Epidermal melanocyte (primary cell): Measurements from ENCODE around the gene TCTN2.

ENCODE experiments used
- DNase-seq: peaks from one replicate; pipeline ENCODE4 v3.0.0; 2011; ENCODE audit warnings: low spot score; ENCODE audit not compliant: insufficient read length

Gene TCTN2

DNA sequence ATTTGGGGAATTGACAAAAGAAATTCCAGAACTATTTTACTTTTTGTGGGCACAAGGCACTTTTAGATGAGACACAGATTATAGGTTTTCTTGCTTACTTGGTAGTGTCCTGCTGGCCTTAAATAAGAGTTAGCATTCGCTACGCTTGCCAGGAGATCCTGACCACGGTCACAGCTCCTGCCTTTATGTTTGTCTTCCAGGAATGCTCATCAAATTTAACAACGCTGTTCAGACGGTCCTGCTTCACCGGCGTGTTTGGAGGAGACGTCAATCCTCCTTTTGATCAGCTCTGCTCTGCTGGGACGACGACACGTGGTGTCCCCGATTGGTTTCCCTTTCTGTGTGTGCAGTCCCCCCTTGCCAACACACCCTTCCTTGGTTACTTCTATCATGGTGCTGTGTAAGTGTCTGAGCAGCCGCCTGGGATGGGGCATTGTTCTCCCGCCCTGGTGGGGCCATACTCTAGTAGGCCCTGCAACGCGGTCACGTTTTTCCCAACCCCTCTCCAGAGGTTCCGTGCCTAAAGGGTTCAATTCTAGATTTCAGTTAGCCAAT lies 15.8 kb downstream of the TCTN2 start:
- no peak for DNase-seq

DNA sequence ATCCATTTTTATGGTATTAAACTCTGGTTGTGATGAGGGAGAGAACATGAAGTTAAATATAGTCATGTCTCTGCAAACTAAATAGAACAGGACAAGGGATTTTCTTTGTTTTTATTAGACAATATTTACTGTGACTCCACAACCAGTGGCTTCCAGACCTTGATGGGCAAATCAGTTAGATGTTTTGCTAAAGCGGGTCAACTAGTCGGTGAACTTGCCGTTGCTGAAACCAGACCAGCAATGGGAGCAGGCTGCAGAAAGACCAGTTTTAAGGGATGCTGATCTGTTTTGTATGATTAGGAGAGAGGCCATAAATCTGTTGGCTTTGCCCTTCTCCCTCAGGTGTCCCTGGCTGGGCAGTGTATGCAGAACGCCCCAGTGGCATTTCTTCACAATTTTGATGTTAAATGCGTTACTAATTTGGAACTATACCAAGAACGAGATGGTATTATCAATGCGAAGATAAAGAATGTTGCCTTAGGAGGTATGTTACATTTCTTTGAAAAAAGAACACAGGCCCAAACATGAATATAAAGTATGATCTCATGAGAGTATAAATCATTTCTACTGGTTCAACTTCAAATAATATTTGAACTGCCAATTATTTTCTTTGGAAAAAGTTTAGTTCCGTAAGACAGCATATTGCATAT lies 19.4 kb downstream of the TCTN2 start:
- no peak for DNase-seq

DNA sequence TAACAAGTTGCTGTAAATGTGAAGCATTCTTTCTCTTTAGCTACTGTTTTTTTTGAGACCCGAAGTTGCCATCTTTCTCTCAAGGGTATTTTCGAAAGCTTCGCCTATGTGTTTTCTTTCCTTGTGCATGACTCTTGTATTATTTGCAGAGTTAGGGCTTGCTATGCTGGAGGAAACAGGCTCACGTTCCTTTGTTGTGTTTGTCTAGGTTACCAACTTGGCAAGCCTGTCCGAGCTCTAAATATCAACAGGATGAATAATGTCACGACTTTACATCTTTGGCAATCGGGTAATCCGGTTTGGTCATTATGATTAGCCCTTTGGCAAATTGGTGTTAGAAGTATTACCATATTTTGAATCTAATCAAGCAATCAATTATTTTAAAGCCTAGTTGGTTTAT lies 25.3 kb downstream of the TCTN2 start:
- no peak for DNase-seq

DNA sequence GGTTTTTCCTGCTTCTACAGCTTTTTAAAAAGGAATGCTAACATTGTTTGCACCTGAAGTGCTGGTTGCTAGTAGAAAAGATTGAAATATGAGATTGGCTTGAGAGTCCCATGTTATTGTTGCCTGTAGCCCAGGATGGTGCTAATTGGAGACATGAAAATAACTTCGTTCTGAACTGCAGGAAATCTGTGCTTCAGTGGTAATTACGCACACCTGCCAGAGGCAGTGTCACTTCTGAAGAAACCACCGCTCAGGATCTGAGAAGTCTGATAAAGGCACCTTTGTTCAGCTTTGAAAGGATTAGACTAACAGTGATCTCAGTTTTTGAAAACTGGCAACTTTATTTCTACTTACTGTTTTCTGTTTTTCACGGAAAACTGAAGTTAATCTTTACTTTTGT lies 25.7 kb downstream of the TCTN2 start:
- DNase-seq: no peak

DNA sequence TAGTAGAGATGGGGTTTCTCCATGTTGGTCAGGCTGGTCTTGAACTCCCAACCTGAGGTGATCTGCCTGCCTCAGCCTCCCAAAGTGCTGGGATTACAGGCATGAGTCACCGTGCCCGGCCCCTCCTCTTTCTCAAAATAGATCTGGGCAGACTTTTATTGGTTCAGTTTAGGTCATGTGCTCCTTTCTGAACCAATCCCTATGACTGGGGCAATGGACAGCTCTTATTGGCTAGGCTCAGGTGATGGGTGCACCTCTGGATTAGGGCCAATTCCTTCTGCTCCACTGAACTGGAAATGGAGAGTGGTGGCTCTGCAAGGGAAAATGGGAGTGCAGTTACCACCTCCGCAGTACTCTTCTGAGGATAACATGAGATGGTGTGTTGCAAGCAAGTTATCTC lies 35.0 kb downstream of the TCTN2 start:
- no peak for DNase-seq

DNA sequence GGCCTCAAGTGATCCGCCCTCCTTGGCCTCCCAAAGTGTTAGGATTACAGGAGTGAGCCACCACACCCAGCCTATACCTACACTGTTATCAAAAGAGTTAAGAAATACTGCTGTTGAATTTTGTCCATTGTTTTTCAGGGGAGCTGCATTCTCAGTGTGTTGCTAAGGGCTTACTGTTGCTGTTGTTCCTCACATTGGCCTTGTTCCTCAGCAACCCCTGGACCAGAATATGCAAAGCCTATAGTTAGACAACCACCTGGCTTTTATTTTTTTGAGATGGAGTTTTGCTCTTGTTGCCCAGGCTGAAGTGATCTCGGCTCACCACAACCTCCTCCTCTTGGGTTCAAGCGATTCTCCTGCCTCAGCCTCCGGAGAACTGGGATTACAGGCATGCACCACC lies 36.6 kb downstream of the TCTN2 start:
- no peak for DNase-seq

DNA sequence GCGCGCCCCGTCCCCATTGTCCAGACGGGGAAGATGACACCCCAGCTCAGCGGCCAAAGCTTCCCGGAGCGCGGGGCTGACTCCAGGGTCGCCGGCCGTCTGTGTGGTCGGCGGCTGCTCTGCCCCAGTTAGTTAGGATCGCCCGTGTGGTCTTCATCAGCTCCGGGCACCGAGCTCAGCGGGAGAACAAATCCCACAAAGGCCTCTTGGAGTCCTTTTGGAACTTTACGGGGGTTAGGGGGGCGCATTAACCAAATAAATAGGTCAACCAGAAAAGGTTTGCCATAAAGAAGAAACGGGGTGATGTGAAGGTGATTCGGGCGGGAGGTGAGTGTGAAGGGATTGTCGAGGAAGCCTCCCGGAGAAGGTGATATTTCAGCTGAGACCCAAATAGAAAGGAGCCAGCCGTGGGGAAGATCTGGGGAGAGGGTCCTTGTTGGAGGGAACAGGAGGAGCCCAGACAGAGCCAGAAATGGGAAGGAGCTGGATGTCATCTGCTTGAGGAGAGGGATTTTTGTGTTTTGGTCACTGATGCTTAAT lies 41.9 kb downstream of the TCTN2 start:
- no peak for DNase-seq

DNA sequence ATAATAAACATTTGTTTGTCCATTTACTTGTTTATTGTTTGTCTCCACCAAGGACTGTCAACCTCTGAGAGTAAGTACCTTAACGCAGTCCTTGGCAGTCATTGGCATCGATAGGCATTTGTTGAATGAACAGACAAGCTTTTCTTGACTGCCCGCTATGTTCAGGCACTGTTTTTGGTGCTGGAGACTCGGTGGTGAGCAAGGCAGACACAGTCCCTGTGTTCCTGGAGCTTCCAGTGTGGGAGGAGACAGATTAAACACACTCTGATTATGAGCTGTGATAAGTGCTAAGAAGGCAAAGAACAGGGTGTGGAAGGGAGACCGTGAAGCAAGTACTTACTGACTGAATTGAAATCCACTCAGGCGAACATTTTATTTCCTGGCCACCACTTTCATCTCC lies 42.5 kb downstream of the TCTN2 start:
- no peak for DNase-seq

DNA sequence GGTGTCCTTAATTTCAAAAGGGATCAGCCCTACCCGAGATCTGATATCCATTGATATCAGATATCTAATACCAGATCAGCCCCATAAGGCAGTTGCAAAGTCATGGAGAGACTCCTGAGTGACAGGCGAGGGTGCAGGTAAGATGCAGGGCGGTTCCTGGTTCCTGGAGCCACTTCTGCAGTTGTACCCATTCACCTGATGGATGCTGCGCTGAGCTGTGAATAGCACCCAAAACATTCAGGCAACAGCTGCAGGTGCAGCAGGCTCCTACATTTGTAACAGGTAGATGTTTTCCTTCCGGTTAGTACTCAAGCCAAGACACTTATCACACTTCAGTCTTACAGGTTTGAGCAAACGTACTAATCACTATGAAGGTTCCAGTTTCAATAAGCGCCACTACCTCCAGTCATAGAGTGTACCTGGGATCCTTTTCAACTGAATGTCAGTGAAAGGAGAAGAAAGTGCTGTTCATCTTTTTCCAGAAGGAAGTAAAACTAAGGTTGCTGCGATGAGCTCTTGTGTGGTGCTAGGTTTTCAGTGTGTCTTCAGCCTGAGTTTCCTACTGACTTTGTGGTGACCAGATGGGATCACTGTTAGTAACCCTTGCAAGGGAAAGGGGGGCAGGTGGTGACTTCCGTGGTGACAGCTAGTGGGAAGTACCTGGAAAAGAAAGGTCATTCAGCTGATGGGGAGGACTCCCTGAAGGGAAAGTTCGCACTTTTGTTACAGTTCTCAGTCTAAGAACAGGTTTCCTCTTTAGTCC lies 43.1 kb downstream of the TCTN2 start:
- no peak for DNase-seq

DNA sequence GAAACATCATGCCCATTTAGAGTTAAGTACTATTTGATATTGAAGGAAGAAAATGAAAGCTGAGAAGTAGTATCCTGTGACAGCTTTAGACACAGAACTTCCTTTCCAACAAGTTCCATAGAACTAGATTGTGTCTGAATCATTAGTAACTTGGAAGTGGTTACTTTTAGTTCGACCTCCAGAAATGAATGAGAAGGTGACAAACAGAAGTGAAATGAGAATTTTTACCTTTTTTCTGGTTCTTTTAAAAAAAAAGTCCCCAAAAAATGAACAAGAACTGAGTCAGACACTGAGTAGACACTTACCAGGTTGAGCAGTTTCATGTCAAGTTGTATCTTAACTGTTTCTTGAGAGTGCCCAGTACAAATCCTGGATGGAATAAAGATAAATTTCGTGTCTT lies 44.3 kb downstream of the TCTN2 start:
- DNase-seq: no peak

DNA sequence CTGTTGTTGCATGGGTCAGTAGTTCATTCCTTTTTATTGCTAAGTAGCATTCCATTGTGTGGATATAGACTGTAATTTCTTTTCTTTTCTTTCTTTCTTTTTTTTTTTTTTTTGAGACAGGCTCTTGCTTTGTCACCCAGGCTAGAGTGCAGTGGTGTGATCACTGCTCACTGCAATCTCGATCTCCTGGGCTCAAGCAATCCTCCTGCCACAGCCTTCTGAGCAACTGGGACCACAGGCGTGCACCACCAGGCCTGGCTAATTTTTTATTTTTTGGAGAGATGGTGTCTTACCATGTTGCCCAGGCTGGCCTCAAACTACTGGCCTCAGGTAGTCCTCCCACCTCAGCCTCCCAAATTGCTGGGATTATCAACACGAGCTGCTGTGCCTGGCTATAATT lies 46.4 kb downstream of the TCTN2 start:
- no peak for DNase-seq

DNA sequence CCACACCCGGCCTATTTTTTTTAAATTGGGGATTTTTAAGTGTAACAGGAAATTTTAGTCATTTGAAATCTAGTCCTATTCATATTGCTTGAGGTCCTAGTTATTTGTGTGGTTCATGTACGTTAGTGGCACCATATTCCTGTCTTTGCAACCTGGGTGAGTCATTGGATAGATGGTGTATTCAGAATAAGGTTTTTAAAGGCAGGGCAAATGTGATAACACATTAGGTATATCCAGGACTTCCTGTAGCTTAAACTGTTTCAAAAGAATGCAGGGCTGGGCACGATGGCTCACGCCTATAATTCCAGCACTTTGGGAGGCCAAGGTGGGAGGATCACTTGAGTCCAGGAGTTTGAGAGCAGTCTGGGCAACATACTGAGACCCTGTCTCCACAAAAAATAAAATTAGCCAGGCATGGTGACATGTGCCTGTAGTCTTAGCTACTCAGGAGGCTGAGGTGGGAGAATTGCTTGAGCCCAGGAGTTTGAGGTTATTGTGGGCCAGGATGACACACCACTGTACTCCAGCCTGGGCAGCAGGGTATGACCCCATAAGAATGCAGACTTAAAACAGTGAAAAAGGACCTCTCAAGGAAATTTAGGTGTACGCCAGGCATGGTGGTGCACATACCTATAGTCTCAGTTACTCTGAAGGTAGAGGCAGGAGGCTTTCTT lies 49.4 kb downstream of the TCTN2 start:
- no peak for DNase-seq

DNA sequence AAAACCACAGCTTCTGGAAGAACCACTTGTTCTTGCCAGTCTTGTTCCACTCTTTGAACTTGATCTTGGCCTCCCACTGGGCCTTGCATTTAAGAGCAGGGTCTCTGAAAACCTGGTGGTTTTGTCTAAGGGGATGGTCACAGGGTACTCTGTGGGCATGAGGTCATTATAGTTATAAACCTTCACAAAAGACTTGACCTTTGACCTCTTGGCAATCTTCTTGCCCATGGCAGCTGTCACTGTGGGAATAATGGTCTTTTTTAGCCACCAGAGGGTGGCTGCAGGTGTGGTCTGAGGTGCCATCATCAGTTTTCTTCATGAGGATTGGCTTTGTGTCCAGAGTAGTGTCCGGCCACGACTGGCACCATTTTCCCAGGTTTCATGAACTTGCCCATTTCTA lies 50.3 kb downstream of the TCTN2 start:
- DNase-seq: no peak

DNA sequence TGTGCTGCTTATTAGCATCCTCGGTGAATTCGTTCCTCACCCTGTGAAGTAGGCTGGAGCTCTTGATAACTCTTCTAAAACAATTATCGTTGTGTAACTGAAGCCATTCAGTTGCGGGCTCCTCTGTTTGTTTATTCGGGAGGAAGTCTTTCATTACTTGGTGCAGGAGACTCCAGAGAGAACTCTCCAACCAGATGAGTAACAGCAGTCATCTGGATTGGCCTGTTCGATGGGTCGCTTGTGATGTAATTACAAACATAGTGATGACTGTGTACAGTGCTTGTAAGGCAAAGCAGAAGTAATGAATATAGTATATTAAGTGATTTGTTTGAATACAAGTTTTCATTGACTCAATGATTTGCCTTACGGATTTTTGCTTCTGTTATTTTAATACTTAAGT lies 52.1 kb downstream of the TCTN2 start:
- no peak for DNase-seq

DNA sequence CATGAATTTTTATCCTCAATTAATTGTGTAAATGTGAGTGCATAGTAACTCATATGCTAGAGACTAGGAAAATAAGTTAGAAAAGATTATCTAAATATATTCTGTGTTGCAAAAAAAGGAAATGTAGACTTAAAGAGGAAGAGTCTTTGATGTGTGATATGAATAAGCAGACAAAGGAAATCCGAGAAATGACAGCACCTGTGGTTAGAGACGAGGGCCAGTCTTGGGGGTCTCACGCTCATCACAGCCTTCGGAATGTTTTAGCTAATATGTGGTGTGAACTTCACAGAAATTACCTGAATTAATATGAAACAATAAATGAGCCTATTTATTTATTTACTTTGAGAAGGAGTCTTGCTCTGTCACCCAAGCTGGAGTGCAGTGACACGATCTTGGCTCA lies 52.9 kb downstream of the TCTN2 start:
- DNase-seq: no peak

DNA sequence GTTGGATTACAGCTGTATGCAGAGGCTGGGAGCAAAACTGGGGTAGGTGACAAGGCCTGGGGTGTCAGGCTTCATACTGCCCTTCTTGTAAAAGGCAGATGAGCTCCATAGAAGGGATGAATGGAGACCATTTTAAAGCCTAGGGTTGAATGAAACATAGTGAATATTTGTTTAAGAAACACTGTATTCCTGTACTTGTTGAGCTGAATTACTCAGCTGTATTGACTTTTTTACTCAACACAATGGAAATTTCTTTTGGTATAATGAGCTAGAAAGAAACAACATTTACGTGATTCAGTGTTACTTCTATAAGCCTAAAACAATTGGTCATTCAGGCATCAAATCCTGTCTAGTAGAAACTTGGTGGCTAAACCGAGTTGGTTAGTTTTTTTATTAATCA lies 55.3 kb downstream of the TCTN2 start:
- no peak for DNase-seq

DNA sequence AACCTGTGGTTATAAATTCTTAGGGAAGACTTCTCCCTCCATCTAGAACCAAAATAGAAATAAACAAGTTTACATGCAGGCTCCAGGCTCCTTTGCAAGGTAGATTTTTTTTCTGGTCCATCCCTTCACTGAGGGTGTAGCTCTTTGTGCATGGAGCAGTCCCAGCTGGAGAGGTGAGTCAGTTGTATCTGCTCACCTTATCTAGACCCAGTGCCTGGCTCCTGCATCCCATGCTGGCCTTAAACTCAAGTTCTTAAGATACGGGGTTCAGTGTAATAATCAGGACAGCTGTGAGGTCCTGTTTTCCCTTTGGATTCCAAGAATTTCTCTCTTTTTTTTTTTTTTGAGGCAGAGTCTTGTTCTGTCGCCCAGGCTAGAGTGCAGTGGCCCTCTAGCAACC lies 56.0 kb downstream of the TCTN2 start:
- DNase-seq: no peak

DNA sequence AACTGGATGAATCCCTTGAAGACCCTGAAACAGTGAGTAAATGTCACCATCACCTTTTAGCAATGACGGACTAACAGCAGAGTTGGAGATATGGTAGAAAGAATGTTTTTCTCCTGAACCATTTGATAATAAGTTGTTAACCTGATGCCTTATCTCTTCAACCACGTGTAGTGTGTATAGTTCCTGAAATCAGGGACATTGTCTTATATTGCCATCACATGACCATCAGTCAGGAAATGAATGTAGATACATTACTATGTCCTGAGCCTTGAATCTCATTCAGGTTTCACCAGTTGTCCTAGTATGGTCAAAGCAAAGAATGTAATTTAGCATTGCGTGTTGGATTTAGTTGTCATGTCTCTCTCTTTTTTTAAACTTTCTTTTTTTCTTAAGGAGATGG lies 57.0 kb downstream of the TCTN2 start:
- DNase-seq: no peak

DNA sequence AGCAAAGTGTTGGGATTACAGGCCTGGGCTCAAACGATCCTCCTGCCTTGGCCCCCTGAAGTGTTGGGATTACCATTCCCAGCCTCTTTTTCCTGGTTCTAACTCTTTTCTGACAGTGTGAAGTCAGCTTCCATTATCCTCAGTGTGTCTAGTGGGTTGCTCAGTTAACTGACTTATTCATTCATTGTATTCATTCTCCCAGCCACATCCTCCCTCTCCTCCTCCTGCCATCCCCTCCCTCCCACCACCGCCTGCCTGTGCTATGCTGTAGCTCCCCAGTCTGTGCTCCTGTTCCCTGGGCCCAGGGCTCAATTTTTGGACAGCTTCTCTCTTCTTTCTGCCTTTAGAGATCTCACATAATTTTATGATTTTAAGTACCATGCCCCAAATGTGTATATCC lies 60.7 kb downstream of the TCTN2 start:
- no peak for DNase-seq

DNA sequence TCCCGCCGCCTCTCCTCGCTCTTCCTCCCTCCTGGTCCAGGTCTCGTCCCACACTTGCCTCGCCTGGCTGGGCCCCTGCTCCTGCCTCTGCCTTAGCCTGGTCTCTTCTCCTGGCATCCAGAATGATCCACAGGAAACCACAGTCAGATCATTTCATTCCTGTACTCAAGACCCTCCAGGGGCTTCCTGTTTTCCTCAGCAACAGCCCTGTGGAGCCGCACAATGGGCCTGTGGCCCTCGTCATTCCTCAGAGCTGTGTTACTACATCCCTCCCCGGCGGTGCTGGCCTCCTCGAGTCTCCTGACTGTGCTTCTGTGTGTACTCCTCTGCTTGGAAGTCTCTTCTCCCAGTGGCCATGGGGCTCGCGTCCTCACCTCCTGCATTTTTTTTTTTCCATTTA lies 61.3 kb downstream of the TCTN2 start:
- no peak for DNase-seq

DNA sequence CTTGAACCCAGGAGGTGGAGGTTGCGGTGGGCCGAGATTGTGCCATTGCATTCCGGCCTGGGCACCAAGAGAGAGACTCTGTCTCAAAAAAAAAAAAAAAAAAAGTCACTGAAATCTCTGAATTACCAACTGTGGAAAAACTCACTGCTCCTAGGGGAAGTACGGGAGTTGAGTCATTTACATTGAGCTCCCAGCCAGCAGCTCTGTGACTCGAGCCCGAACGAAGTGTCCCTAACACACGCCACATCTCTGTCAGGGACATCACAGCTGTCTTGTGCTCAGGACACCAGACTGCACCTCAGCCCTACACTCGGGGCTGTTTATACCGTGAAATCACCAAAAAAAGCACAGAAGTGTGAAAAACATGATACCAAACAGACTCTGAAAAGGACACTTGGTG lies 62.3 kb downstream of the TCTN2 start:
- DNase-seq: no peak

DNA sequence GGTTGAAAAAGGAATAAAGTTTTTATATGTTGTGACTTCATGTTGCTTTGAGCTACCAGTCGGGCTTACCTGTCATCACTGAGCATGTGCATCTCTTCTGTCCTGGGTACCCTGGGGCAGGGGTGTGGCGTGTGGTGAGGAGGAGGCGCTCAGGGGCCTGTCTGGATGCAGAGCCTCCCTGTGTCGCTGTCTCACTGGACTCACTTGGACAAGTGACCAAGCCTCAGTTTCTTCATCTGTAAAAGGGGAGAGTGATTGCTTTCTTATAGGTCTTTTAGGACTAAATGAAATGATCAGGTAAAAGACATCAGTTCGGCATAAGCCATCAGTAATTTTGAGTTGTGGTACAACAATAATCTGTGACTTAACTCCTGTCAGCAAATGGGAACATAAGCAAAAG lies 63.4 kb downstream of the TCTN2 start:
- DNase-seq: no peak
